ENCODE data around the gene GLDC.

GLDC gene

DNA sequence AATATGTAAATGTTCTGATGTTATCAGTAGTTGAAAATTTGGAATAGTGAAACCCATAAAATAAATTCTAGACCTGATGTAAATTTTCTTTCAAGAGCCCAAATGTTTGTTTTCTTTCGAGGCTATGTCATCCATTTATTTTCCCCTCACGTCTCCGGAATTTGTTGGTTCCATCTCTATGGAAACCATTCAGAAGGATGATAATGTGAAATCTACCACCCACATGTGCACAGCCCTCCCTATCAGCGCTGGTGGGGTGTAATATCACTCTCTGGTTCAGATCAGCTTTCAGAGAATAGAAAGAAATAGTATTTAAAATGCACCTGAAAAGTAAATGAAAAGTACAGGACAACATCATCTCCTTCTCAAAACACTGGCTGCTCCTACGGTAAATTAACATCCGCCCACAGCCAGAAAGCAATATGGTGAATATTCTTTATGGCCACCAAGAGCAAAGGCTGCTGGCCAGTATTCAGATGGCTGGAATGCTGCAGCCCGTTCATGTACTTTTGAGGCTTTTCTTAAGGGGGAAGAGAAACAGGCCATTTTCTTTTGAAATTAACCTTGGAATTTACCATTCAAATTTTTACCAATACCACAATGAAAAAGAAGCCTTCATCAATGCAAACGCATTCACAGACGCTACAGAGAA, 28.5 kb downstream of the GLDC start:
- no peak for DNase-seq

DNA sequence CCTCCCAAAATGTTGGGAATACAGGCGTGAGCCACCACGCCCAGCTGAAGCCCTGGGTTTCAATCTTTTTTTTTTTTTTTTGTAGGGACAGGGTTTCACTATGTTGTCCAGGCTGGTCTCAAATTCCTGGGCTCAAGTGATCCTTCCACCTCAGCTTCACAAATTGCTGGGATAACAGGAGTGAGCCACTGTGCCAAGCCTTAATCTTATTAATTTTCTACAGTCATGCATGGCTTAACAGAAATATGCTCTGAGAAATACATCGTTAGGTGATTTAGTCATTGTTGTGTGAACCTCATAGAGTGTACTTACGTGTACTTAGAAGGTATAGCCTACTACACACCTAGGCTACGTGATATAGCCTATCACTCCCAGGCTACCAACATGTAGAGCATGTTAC, 31.0 kb downstream of the GLDC start:
- DNase-seq: no peak

- no peak for DNase-seq
Observed at GRCh38 chr9:6611865-6612264, 33.7 kb downstream of the GLDC start.

DNA sequence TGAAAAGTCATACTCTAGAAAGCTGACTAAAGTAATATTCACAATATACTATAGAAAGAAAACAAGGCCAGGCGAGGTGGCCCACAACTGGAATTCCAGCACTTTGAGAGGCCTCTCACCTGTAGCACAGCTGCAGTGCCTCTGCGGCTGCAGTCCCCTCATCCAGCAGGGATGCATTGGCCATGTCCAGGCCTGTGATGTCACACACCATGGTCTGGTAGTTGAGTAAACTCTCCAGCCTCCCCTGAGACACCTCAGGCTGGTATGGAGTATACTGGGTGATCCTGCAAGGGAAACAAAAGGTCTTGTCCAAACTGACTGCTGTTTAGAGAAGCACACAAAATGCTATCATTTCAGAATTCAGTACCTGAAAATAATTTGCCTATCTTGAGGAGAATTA, 35.5 kb downstream of the GLDC start:
- DNase-seq: no peak

GRCh38 chr9:6609497-6610016, 36.0 kb downstream of the GLDC start:
- DNase-seq: no peak

DNA sequence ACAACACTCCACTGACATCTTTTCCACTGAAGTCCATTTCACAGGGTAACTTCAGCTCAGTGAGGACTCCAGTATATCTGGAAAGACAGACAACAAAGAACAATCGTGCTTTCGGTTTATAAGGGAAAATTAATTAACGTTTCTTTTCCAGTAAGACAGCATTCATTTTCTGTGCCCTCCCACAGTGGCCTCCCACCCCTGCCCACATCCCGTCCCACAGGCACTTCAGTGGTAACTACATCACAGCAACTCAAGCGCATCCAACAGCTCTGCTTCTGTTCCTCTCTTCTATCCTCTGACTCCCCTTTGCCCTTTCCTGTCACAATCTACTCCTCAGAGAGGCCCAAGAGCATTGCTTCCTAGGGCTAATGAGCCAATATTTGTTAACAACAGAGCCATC, 40.3 kb downstream of the GLDC start:
- DNase-seq: no peak

GRCh38 chr9:6600426-6600825, 45.1 kb downstream of the GLDC start:
- no peak for DNase-seq

DNA sequence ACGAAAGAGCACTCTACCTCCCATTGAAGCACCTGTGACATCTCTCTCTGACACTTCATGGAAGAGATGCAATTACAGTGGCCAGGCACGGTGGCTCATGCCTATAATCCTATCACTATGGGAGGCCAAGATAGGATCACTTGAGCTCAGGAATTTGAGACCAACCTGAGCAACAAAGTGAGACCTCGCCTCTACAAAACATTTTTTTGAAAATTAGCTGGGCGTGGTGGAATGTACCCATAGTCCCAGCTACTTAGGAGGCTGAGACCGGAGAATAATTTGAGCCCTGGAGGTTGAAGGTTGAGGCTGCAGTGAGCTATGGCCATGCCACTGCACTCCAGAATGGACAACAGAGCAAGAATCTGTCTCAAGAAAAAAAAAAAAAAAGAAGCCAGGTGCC, 45.5 kb downstream of the GLDC start:
- no peak for DNase-seq

DNA sequence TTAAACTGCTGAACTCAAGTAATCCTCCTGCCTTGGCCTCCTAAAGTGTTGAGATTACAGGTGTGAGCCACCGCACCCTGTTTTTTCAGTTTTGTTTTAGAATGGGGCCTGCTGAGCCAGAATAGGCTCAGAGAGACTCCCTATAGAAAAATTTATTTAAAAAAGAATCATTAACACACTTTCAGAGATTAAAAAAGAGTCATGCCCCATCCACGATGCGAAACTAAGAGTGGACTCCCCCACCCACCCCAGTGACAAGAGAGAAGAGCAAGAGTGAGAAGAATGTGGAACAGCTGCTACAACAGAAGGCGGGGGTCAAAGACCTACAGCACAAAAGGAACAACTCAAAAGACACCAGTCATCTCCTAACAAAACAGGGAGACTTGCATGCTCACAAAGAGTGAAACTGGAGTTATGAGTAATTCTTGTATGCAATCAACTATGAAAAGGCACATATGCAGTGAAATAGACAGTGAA, 47.2 kb downstream of the GLDC start:
- DNase-seq: no peak

- no peak for DNase-seq
Observed at GRCh38 chr9:6592791-6593190, 52.7 kb downstream of the GLDC start.

DNA sequence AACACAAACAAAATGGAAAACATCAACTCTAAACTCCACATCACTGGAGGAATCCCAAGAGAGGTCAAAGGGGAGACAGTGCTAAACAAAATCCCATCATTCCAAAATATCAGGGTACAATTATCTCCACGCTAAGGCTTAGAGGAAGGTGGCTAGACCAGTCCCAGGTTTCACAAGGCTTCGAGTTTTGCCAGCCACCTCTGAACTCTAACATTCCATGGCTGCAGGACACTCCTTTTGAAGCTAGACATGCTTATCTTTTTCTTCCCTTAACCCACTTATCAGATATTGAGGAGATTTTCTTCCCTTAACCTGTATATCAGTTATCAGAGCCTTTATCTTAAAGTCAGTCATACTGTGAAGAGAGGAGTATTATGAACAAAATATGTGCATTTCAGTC, 53.3 kb downstream of the GLDC start:
- DNase-seq: no peak

DNA sequence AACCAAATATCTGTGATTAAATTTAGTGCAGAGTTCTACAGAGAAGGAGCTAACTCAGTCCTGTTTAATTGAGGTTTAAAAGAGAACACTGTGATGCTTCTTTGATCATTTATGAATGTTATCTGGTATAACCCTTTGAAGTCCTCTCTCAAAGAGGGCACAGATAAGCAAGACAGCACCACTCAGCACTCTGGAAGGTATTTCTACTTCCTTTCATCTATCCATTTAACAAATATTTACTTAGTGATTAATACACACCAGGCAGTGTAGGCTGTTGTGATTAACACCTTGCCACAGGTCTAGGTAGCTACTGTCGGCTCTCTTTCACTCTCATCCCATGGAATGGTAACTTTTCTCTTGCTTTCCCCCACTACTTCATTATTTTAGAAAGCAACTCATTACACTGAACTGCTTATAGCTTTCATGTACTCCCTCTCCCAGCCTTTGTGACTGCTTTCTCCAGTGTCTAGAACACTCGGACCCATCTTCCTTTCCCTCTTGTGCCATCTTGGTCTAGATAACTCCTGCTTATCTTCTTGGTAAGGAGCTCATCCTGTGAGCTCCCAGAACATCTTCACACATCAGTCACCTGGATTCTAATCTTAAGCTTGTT, 54.7 kb downstream of the GLDC start:
- DNase-seq: no peak

DNA sequence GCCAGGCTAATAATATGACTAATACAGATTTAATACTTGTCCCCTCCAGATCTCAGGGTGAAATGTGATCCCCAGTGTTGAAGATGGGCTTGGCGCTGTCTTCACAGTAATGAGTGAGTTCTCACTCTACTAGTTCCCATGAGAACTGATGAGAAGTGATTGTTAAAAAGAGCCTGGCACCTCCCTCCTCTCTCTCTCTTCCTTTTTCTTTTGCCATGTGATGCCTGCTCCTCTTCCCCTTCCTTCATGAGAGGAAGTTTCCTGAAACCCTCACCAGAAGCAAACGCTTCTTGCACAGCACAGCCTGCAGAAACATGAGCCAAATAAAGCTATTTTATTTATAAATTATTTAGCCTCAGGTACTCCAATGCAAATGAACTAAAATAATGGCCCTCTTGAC, 55.2 kb downstream of the GLDC start:
- no peak for DNase-seq

GRCh38 chr9:6584881-6585597, 60.5 kb downstream of the GLDC start:
- no peak for DNase-seq

GRCh38 chr9:6581253-6581652, 64.3 kb downstream of the GLDC start:
- DNase-seq: no peak

DNA sequence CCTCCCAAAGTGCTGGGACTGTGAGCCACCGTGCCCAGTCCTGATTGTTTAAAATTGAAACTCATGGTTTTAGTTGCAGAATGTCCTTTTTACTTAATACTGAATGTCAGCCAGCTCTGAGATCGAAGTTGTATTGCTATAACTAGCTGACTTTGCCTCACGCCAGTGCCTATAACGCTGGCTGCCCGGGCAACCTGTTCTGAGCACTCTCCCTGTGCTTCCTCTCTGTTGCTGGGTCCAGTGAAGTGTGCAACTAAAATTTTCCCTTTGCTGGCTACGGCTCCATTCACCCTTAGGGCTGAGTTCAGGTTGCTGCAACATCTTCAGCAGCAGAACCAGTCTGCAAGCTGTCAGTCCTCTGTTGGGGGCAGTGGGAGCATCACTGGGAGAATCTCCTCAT, 65.9 kb downstream of the GLDC start:
- no peak for DNase-seq

GRCh38 chr9:6576987-6577386, 68.5 kb downstream of the GLDC start:
- DNase-seq: no peak

GRCh38 chr9:6575324-6576034, 70.0 kb downstream of the GLDC start:
- DNase-seq: no peak

- DNase-seq: no peak
Observed at GRCh38 chr9:6567140-6567591, 78.4 kb downstream of the GLDC start.

DNA sequence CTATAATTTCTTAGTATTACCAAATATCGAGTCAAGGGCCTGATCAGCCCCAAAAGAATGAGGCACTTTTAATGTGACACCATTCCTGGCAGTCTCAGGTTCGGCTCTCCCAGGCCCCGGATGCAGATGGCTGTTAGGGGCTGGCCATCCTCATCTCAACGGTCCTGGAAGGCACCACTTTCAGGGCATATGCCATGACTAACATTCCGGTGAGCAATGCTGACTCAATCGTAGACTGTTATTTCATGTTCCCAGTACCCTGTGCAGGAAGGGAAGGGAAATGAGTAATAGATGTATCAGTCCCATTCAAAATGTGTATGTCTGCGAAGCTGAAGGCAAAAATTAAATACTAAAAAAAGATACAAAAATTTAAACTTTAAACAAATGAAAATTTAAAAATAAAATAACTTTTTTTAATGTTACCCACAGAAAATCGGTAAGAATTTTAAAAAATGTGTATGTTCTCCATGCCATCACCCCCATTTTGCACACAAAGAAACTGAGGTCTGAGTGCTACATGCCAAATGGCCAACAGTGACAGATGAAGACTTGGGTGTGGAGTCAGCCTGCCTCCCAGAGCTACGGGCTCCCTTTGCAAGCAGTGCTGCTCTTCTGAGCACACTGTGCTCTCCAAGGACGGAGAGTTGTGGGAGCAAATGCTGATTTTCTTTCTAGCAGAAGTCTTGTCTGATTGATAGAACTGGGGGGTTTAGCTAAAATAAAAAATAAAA, 79.0 kb downstream of the GLDC start:
- DNase-seq: no peak

DNA sequence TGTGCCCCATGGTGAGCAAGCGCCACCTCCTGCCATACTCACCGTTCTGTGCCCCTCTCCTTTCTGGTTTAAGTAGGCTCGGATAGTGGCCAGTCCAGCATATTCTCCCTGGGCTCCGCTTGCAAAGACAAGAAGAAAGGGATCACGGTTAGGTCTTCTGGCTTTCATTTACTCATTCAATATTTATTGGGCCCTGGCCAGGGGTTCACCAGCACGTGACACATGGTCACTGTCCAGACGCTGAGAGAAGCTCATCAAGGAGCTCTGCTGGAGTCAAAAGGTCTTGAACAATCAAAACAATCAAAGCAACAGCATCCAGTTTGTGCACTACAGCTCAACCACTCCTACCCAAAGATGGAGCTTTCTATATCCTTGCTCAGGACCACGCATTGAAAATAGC, 80.2 kb downstream of the GLDC start:
- no peak for DNase-seq

GRCh38 chr9:6564868-6565267, 80.7 kb downstream of the GLDC start:
- no peak for DNase-seq

DNA sequence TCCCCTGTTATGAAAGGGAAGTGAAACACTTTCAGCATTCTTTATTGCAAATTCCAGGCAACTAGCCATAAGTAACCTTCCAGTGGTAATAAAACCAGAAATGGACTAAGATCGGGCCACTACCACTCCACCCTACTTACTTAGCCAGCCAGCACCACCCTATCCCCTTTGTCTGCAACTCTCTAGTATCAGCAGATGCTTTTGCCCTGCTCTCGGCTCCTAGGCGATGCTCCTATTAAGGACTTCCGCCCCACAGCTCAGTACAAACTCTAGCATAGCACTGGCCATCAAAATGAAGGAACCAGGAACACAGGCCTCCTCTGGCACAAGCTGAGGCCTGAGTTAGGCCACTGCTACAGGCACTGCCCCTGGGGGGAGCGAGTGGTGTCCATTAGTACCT, 81.2 kb downstream of the GLDC start:
- DNase-seq: no peak
